GM23248 (cell line): ENCODE measurements around the gene NRP1. TPM values are rescaled to one million over a fixed set of nuclear protein-coding genes. Genes with fewer than 3 reads are reported as not detected.

Experiments used
- DNase-seq: peaks from one replicate; pipeline ENCODE4 v3.0.0-alpha.2; 2015
- H2AFZ ChIP-seq: fragments of 200-600 bp; sonication (generic); 2 replicates; pipeline ENCODE4 v1.6.1; 2016; ENCODE audit warnings: antibody characterized with exemption
- H3F3A ChIP-seq: fragments of 200-600 bp; sonication (generic); 2 replicates; pipeline ENCODE4 v1.6.1; 2016; ENCODE audit warnings: mild to moderate bottlenecking, antibody characterized with exemption, mixed run types; ENCODE audit not compliant: insufficient read depth
- H3K27ac ChIP-seq: fragments of 200-600 bp; sonication (generic); 2 replicates; pipeline ENCODE4 v1.5.1; 2016; ENCODE audit warnings: mild to moderate bottlenecking
- H3K27me3 ChIP-seq: fragments of 200-600 bp; sonication (generic); replicated peaks from 2 replicates; pipeline ENCODE4 v1.6.1; 2016; ENCODE audit warnings: mild to moderate bottlenecking; ENCODE audit not compliant: insufficient read depth
- H3K36me3 ChIP-seq: fragments of 200-600 bp; sonication (generic); 2 replicates; pipeline ENCODE4 v1.6.1; 2016; ENCODE audit warnings: low read depth, mild to moderate bottlenecking
- H3K4me1 ChIP-seq: fragments of 200-600 bp; sonication (generic); 2 replicates; pipeline ENCODE4 v1.6.1; 2016; ENCODE audit warnings: mild to moderate bottlenecking; ENCODE audit not compliant: insufficient read depth
- H3K4me2 ChIP-seq: fragments of 200-600 bp; sonication (generic); one replicate; pipeline ENCODE4 v1.6.1; 2016; ENCODE audit warnings: mild to moderate bottlenecking; ENCODE audit not compliant: unreplicated experiment
- H3K4me3 ChIP-seq: fragments of 200-600 bp; sonication (generic); 2 replicates; pipeline ENCODE4 v1.5.1; 2016; ENCODE audit warnings: mild to moderate bottlenecking
- H3K79me2 ChIP-seq: fragments of 200-600 bp; sonication (generic); 2 replicates; pipeline ENCODE4 v1.6.1; 2016; ENCODE audit warnings: mild to moderate bottlenecking; ENCODE audit not compliant: insufficient read depth
- H3K9ac ChIP-seq: fragments of 200-600 bp; sonication (generic); 2 replicates; pipeline ENCODE4 v1.6.1; 2016; ENCODE audit warnings: mild to moderate bottlenecking
- H3K9me2 ChIP-seq: fragments of 200-600 bp; sonication (generic); 2 replicates; pipeline ENCODE4 v1.6.1; 2016; ENCODE audit warnings: mixed run types, mild to moderate bottlenecking, moderate library complexity; ENCODE audit not compliant: insufficient read depth
- H3K9me3 ChIP-seq: fragments of 200-600 bp; sonication (generic); one replicate; pipeline ENCODE4 v1.6.1; 2017; ENCODE audit warnings: low read depth
- H4K20me1 ChIP-seq: fragments of 200-600 bp; sonication (generic); 2 replicates; pipeline ENCODE4 v1.6.0; 2016; ENCODE audit not compliant: insufficient read depth
- EZH2 ChIP-seq: fragments of 200-600 bp; sonication (generic); IDR thresholded peaks from 2 replicates; pipeline ENCODE4 v1.6.1; 2018; ENCODE audit warnings: antibody characterized with exemption, mild to moderate bottlenecking; ENCODE audit not compliant: insufficient read depth, poor library complexity, severe bottlenecking
- EZH2phosphoT487 ChIP-seq: fragments of 200-600 bp; sonication (generic); IDR thresholded peaks from 2 replicates; pipeline ENCODE4 v1.6.1; 2018; ENCODE audit warnings: antibody characterized with exemption, moderate library complexity, mild to moderate bottlenecking, low read depth; ENCODE audit not compliant: insufficient read depth
- WGBS, 2 experiments: methylation state at CpG; one replicate each; pipeline ENCODE4 v1.1.6; 2015 to 2017; ENCODE audit warnings: low lambda C conversion rate in 2 of 2, low coverage in 1 of 2; ENCODE audit errors: missing lambda C conversion rate in 2 of 2; 5-methylcytosine and 5-hydroxymethylcytosine counted together
- in situ Hi-C: fragments of 300-500 bp; cut with MboI; formaldehyde crosslinking; loops from 2 replicates; pipeline ENCODE4 v1.15.0; 2020
- polyA plus RNA-seq: library from polyadenylated mRNA; unstranded; fragments of >200 nt; fragmentation: Nextera tagmentation; extraction: Ambion mirVana; gene quantifications from 2 replicates; pipeline ENCODE4 v1.2.1, GENCODE V29; 2016
- total RNA-seq: library from RNA; depleted of rRNA; stranded (reverse); fragments of >200 nt; shearing (Covaris generic); gene quantifications from 2 replicates; pipeline ENCODE4 v1.2.3, GENCODE V29; 2014

NRP1 gene
- total and polyA plus RNA-seq, 2 experiments from 2014 or later, result 152 to 175 TPM

DNA sequence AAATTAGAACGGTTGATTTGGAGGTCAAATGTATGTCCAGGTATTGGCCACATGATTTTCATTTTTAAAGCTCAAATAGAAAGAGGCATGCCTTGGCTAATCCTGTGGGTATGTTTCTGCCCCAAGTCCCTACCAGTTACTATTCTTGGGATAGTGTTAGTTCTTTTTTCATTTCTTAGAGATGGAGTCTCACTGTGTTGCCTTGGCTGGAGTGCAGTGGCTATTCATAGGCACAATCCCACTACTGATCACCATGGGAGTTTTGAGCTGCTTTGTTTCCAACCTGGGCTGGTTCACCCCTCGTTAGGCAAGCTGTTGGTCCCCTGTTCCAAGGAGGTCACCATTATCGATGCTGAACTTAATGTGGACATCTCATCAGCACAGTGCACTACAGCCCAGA is 46.3 kb downstream of the NRP1 start:
- no peaks in the 10 kb centered on the region for H3K9me2 ChIP-seq
- in situ Hi-C loops, result no loop called here
- H3K79me2 ChIP-seq, result peaks cover 97% of the 10 kb centered on the region
- H3K36me3 ChIP-seq, result 0 out of 2 replicates have a peak, but pooled peaks cover 4% of the 10 kb centered on the region
- H3K27me3 ChIP-seq, result no peaks in the 10 kb centered on the region
- no peak overlapping the region for H2AFZ ChIP-seq
- whole genome bisulfite sequencing, 2 experiments, result 84 to 88% methylated on average over 3 of the region's 3 CpGs
- no peak for DNase-seq
- TF ChIP-seq EZH2phosphoT487 (no peak), EZH2 (no peak)
- H3F3A ChIP-seq, result peaks cover 64% of the 10 kb centered on the region
- H3K9ac ChIP-seq, result no peak overlapping the region
- no peak overlapping the region for H3K27ac ChIP-seq
- H3K4me1 ChIP-seq, result peaks cover 50% of the 10 kb centered on the region
- no peaks in the 10 kb centered on the region for H4K20me1 ChIP-seq
- no peaks in the 10 kb centered on the region for H3K9me3 ChIP-seq
- no peak overlapping the region for H3K4me3 ChIP-seq
- H3K4me2 ChIP-seq, result no peak overlapping the region

GRCh38 chr10:33287112-33287511 is 47.4 kb downstream of the NRP1 start:
- Histone ChIP-seq H3K9me3 (no peaks in the 10 kb centered on the region), H3K4me3 (no peak overlapping the region), H3K4me2 (peak overlapping the region; percentile 13), H3K27me3 (no peaks in the 10 kb centered on the region), H3K9me2 (no peaks in the 10 kb centered on the region), H3K36me3 (0 out of 2 replicates have a peak, but pooled peaks cover 6% of the 10 kb centered on the region), H3F3A (peaks cover 54% of the 10 kb centered on the region), H3K4me1 (peaks cover 40% of the 10 kb centered on the region), H4K20me1 (no peaks in the 10 kb centered on the region), H3K9ac (no peak overlapping the region), H3K79me2 (peaks cover 97% of the 10 kb centered on the region), H2AFZ (no peak overlapping the region), H3K27ac (peak overlapping the region; percentile 52; the same call in 1 of the 2 replicates)
- no peak for TF ChIP-seq EZH2
- TF ChIP-seq EZH2phosphoT487, result no peak
- in situ Hi-C loops, result no loop called here
- 96 to 97% methylated on average over 2 of the region's 2 CpGs for WGBS, 2 experiments
- DNase-seq, result no peak

DNA sequence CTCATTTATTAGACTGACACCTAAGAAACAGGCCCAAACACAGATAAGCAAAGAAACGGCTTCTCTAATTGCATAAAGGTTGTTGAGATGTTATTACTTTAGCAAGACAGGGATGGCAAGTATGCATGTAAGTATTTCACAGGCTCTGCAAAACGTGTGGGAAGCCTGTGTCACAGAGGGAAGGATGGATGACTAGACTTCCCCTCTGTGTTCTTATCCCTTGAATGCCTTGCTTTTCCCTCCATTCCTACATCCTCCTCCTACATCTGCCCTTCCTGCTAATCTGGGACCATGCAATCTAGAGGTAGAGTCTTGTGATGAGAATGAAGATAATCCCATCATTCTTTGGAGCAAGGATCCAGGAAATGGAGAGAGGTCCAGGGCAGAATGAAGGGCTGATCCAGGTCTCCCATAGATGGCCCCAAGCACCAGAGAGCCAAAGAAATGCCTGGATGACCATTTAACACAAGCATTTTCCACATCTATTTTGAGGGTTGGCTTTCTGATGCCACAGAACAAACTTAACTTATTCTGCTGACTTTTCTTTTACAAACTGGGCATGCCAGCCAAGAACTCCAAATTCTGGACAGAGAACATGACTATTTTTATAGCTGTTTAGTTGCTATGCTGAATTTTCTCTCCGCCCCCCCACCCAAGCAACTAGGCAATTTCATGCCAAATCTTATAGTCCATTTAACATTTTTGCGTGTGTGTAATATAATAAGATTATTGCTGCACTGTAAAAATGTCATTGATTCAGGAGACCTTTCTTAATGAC is 48.1 kb downstream of the NRP1 start:
- in situ Hi-C loops, result no loop called here
- peak overlapping the region; percentile 52 for H3K27ac ChIP-seq
- H3K9me2 ChIP-seq, result no peaks in the 10 kb centered on the region
- peaks cover 51% of the 10 kb centered on the region for H3F3A ChIP-seq
- H3K4me2 ChIP-seq, result peak overlapping the region; percentile 13
- peaks cover 32% of the 10 kb centered on the region for H3K4me1 ChIP-seq
- no peak overlapping the region for H2AFZ ChIP-seq
- H3K27me3 ChIP-seq, result no peaks in the 10 kb centered on the region
- peak; percentile 48 for DNase-seq
- H4K20me1 ChIP-seq, result no peaks in the 10 kb centered on the region
- no peak overlapping the region for H3K4me3 ChIP-seq
- H3K9ac ChIP-seq, result no peak overlapping the region
- no peaks in the 10 kb centered on the region for H3K9me3 ChIP-seq
- 44 to 46% methylated on average over 4 of the region's 4 CpGs for WGBS, 2 experiments
- TF ChIP-seq EZH2, result no peak
- TF ChIP-seq EZH2phosphoT487, result no peak
- H3K79me2 ChIP-seq, result peaks cover 97% of the 10 kb centered on the region
- 0 out of 2 replicates have a peak, but pooled peaks cover 6% of the 10 kb centered on the region for H3K36me3 ChIP-seq

- no peak overlapping the region for H3K9ac ChIP-seq
- peaks cover 46% of the 10 kb centered on the region for H3F3A ChIP-seq
- TF ChIP-seq EZH2phosphoT487 (no peak), EZH2 (no peak)
- H3K4me2 ChIP-seq, result no peak overlapping the region
- whole genome bisulfite sequencing, 2 experiments, result 97 to 98% methylated on average over 2 of the region's 2 CpGs
- 0 out of 2 replicates have a peak, but pooled peaks cover 6% of the 10 kb centered on the region for H3K36me3 ChIP-seq
- H3K27ac ChIP-seq, result no peak overlapping the region
- in situ Hi-C loops, result no loop called here
- H3K9me3 ChIP-seq, result no peaks in the 10 kb centered on the region
- no peak for DNase-seq
- H2AFZ ChIP-seq, result no peak overlapping the region
- H3K79me2 ChIP-seq, result peaks cover 100% of the 10 kb centered on the region
- H4K20me1 ChIP-seq, result no peaks in the 10 kb centered on the region
- H3K27me3 ChIP-seq, result no peaks in the 10 kb centered on the region
- peaks cover 28% of the 10 kb centered on the region for H3K4me1 ChIP-seq
- no peak overlapping the region for H3K4me3 ChIP-seq
- no peaks in the 10 kb centered on the region for H3K9me2 ChIP-seq
Observed at GRCh38 chr10:33284945-33285344, 49.5 kb downstream of the NRP1 start.
